ENCODE measurements around the gene TRMT1.

TRMT1 gene

GRCh38 chr19:13121551-13122274, 5.2 kb upstream of the TRMT1 start:
- no peak overlapping the region for H3K27ac ChIP-seq (replicated peaks)

DNA sequence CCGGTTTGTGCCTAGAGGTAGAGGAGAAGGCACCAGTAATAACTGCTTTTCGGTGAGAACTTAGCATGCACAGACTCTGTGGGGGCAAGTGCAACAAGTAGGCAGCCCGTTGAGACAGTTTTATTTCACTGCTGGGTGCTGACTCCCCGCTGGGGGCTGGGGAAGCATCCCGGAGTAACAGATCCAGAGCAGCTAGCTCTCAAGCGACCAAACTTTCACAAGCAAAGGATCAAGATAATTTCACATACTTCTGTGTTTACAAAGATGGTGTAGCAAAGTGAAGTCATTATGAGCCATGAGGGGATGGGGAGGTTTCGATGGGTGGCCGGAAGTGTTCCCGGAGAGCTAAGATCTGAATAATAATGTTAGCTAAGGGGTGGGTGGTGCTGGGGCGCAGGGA, 4.3 kb upstream of the TRMT1 start:
- Histone ChIP-seq H3K4me3 (replicated peaks; ENCODE audit: insufficient read depth, low read length) (no peak overlapping the region), H3K27me3 (ENCODE audit: insufficient read depth, poor library complexity, severe bottlenecking) (no peaks in the 10 kb centered on the region), H3K27ac (replicated peaks) (no peak overlapping the region)
- no peak for DNase-seq (ENCODE audit: low read depth in 1 of 2, low spot score in 1 of 2)
- no peak for TF ChIP-seq SPI1 (IDR thresholded peaks at IDR 0.05; ENCODE audit: borderline replicate concordance, low read depth)
- TF ChIP-seq GABPA (IDR thresholded peaks at IDR 0.05; ENCODE audit: low read depth): no peak
- no peak for TF ChIP-seq REST (IDR thresholded peaks at IDR 0.05; ENCODE audit: insufficient replicate concordance, low read depth)
- TF ChIP-seq, protein P1, sequence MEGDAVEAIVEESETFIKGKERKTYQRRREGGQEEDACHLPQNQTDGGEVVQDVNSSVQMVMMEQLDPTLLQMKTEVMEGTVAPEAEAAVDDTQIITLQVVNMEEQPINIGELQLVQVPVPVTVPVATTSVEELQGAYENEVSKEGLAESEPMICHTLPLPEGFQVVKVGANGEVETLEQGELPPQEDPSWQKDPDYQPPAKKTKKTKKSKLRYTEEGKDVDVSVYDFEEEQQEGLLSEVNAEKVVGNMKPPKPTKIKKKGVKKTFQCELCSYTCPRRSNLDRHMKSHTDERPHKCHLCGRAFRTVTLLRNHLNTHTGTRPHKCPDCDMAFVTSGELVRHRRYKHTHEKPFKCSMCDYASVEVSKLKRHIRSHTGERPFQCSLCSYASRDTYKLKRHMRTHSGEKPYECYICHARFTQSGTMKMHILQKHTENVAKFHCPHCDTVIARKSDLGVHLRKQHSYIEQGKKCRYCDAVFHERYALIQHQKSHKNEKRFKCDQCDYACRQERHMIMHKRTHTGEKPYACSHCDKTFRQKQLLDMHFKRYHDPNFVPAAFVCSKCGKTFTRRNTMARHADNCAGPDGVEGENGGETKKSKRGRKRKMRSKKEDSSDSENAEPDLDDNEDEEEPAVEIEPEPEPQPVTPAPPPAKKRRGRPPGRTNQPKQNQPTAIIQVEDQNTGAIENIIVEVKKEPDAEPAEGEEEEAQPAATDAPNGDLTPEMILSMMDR (IDR thresholded peaks at IDR 0.05; ENCODE audit: insufficient read depth, low read length): no peak
- TF ChIP-seq POLR2AphosphoS5 (IDR thresholded peaks at IDR 0.05; ENCODE audit: low read depth): no peak

More at GRCh38 chr19:13121551-13122274, 5.2 kb upstream of the TRMT1 start:
- Histone ChIP-seq H3K4me3 (replicated peaks; ENCODE audit: insufficient read depth, low read length) (no peak overlapping the region), H3K27me3 (ENCODE audit: insufficient read depth, poor library complexity, severe bottlenecking) (no peaks in the 10 kb centered on the region)
- no peak for TF ChIP-seq SPI1 (IDR thresholded peaks at IDR 0.05; ENCODE audit: borderline replicate concordance, low read depth)
- TF ChIP-seq GABPA (IDR thresholded peaks at IDR 0.05; ENCODE audit: low read depth): no peak
- no peak for TF ChIP-seq REST (IDR thresholded peaks at IDR 0.05; ENCODE audit: insufficient replicate concordance, low read depth)
- no peak; the same call in 1 of the 2 replicates for TF ChIP-seq POLR2AphosphoS5 (IDR thresholded peaks at IDR 0.05; ENCODE audit: low read depth)
- TF ChIP-seq, protein P1 (IDR thresholded peaks at IDR 0.05; ENCODE audit: insufficient read depth, low read length): no peak
- DNase-seq (ENCODE audit: low read depth in 1 of 2, low spot score in 1 of 2): no peak

DNA sequence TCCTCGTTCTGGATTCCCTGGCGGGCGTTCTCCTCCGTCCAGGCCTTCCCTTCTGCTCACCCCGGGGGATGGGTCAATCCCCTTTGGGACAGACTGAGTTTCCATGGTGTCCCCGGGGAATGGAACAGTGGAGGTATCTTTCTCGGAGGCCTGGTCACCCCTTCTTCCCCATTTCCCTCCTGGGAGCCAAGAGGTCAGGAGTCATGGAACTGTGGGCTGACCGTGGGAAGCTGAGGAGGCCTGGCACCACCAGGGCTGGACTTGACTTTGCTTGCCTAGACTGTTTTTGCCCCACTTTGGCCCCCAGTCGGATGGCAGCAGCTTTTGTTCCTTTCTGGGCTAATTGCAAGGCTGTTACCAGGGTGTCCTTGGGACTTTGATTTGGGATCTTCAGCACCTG, 3.5 kb upstream of the TRMT1 start:
- TF ChIP-seq REST (IDR thresholded peaks at IDR 0.05; ENCODE audit: insufficient replicate concordance, low read depth): no peak
- TF ChIP-seq GABPA (IDR thresholded peaks at IDR 0.05; ENCODE audit: low read depth): no peak
- TF ChIP-seq SPI1 (IDR thresholded peaks at IDR 0.05; ENCODE audit: borderline replicate concordance, low read depth): no peak
- TF ChIP-seq, protein P1 (IDR thresholded peaks at IDR 0.05; ENCODE audit: insufficient read depth, low read length): no peak
- no peak for TF ChIP-seq POLR2AphosphoS5 (IDR thresholded peaks at IDR 0.05; ENCODE audit: low read depth)
- H3K4me3 ChIP-seq (replicated peaks; ENCODE audit: insufficient read depth, low read length): no peak overlapping the region
- no peak for DNase-seq (ENCODE audit: low read depth in 1 of 2, low spot score in 1 of 2)
- H3K27me3 ChIP-seq (ENCODE audit: insufficient read depth, poor library complexity, severe bottlenecking): no peaks in the 10 kb centered on the region
- H3K27ac ChIP-seq (replicated peaks): no peak overlapping the region

Data from HL-60 (cell line).